H1 (cell line): ENCODE results near the gene RPLP2. TPM values are rescaled to one million over a fixed set of nuclear protein-coding genes. Genes with fewer than 3 reads are reported as not detected.

ENCODE experiments used
- CTCF ChIA-PET: fragments of 300-600 bp; sonication (Branson Sonifier 250); formaldehyde crosslinking; loops from one replicate; lab custom pipeline; 2021; ENCODE audit not compliant: partially characterized antibody; lab: Charles Lee
- POLR2A ChIA-PET: fragments of 300-600 bp; sonication (Branson Sonifier 250); formaldehyde crosslinking; loops from one replicate; lab custom pipeline; 2021; ENCODE audit warnings: inconsistent platforms; ENCODE audit not compliant: partially characterized antibody; lab: Charles Lee
- DNase-seq, 2 experiments: peaks; one replicate each; pipeline versions ENCODE4 v3.0.0 to v3.0.0-alpha.2; 2010 to 2022; ENCODE audit warnings: low spot score in 2 of 2, low read depth in 1 of 2, mixed read lengths in 1 of 2
- FAIRE-seq: peaks from 2 replicates; lab custom pipeline; 2011; peaks lifted over from hg19 to GRCh38; lab: Jason Lieb, UNC
- H2AFZ ChIP-seq: 2 replicates; pipeline ENCODE4 v1.8.1; 2012; ENCODE audit warnings: low read length, inconsistent platforms
- H2AK5ac ChIP-seq: 2 replicates; pipeline ENCODE4 v1.6.1; 2013; ENCODE audit warnings: low read depth, low read length
- H2BK120ac ChIP-seq: replicated peaks from 2 replicates; pipeline ENCODE3; 2013; ENCODE audit warnings: low read depth, low read length, inconsistent platforms
- H2BK12ac ChIP-seq: 2 replicates; pipeline ENCODE4 v1.6.1; 2013; ENCODE audit warnings: low read depth, low read length
- H2BK15ac ChIP-seq: 2 replicates; pipeline ENCODE4 v1.6.1; 2013; ENCODE audit warnings: low read length
- H2BK20ac ChIP-seq: 2 replicates; pipeline ENCODE4 v1.6.1; 2013; ENCODE audit warnings: low read length
- H2BK5ac ChIP-seq: 2 replicates; pipeline ENCODE4 v1.6.1; 2013; ENCODE audit warnings: low read depth, low read length
- H3K14ac ChIP-seq: 2 replicates; pipeline ENCODE4 v1.6.1; 2013; ENCODE audit warnings: inconsistent platforms; ENCODE audit not compliant: insufficient read length
- H3K18ac ChIP-seq: 2 replicates; pipeline ENCODE4 v1.6.1; 2013; ENCODE audit warnings: low read length; ENCODE audit errors: extremely low read depth
- H3K23ac ChIP-seq: 2 replicates; pipeline ENCODE4 v1.6.1; 2013; ENCODE audit warnings: inconsistent platforms; ENCODE audit not compliant: insufficient read length
- H3K23me2 ChIP-seq: 2 replicates; pipeline ENCODE4 v1.6.1; 2013; ENCODE audit warnings: low read depth, low read length
- H3K27ac ChIP-seq: 2 replicates; pipeline ENCODE4 v1.6.1; 2011; ENCODE audit warnings: low read depth, low read length, inconsistent platforms
- H3K27me3 ChIP-seq, 4 experiments: replicated peaks in 1 of 4; 1 replicate in 1 of 4; 2 replicates in 3 of 4; pipeline versions ENCODE4 v1.6.1 to v1.8.1; 2011 to 2013; ENCODE audit warnings: low read length in 3 of 4, mild to moderate bottlenecking in 3 of 4, inconsistent platforms in 2 of 4, mixed read lengths in 2 of 4, moderate library complexity in 1 of 4; ENCODE audit not compliant: control insufficient read depth in 3 of 4, insufficient read depth in 3 of 4; ENCODE audit errors: extremely low read depth in 1 of 4
- H3K36me3 ChIP-seq, 4 experiments: 2 replicates each; pipeline versions ENCODE4 v1.6.1 to v1.8.1; 2011 to 2013; ENCODE audit warnings: mild to moderate bottlenecking in 4 of 4, low read length in 3 of 4, moderate library complexity in 2 of 4, control low read depth in 1 of 4, inconsistent platforms in 1 of 4; ENCODE audit not compliant: insufficient read depth in 4 of 4, control insufficient read depth in 2 of 4
- H3K4ac ChIP-seq: replicated peaks from 2 replicates; pipeline ENCODE3; 2013; ENCODE audit warnings: low read length, low read depth, mixed read lengths, inconsistent platforms; ENCODE audit not compliant: insufficient read length
- H3K4me1 ChIP-seq, 4 experiments: replicated peaks in 1 of 4; 1 replicate in 1 of 4; 2 replicates in 3 of 4; pipeline versions ENCODE4 v1.6.1 to v1.8.1; 2011 to 2013; ENCODE audit warnings: low read length in 3 of 4, inconsistent platforms in 2 of 4, mixed read lengths in 1 of 4; ENCODE audit not compliant: insufficient read depth in 4 of 4, control insufficient read depth in 3 of 4
- H3K4me2 ChIP-seq, 2 experiments: 2 replicates each; pipeline versions ENCODE4 v1.6.1 to v1.8.1; 2011 to 2013; ENCODE audit warnings: low read depth in 2 of 2, low read length in 2 of 2, control low read depth in 1 of 2, inconsistent platforms in 1 of 2, mild to moderate bottlenecking in 1 of 2; ENCODE audit not compliant: insufficient read depth in 1 of 2
- H3K4me3 ChIP-seq, 4 experiments: fragments of 200-600, 300-600 bp in 1 of 4; sonication (generic), shearing (Covaris generic), sonication (Bioruptor Twin) in 1 of 4; 2 replicates each; pipeline versions ENCODE4 v1.5.1 to v1.8.1; 2011 to 2016; ENCODE audit warnings: low read length in 4 of 4, low read depth in 3 of 4, control low read depth in 2 of 4, inconsistent platforms in 2 of 4, mild to moderate bottlenecking in 2 of 4, mixed read lengths in 1 of 4, moderate library complexity in 1 of 4; ENCODE audit not compliant: insufficient read depth in 2 of 4; ENCODE audit errors: extremely low read depth in 1 of 4
- H3K56ac ChIP-seq: replicated peaks from 2 replicates; pipeline ENCODE3; 2013; ENCODE audit warnings: low read depth, mild to moderate bottlenecking, mixed read lengths, low read length, inconsistent platforms; ENCODE audit not compliant: insufficient read length
- H3K79me1 ChIP-seq: 2 replicates; pipeline ENCODE4 v1.6.1; 2013; ENCODE audit warnings: low read depth, low read length, control low read depth
- H3K79me2 ChIP-seq, 2 experiments: 2 replicates each; pipeline versions ENCODE4 v1.6.1 to v1.8.1; 2012 to 2013; ENCODE audit warnings: low read length in 2 of 2, mild to moderate bottlenecking in 2 of 2, inconsistent platforms in 1 of 2; ENCODE audit not compliant: insufficient read depth in 2 of 2, control insufficient read depth in 1 of 2
- H3K9ac ChIP-seq, 4 experiments: replicated peaks in 1 of 4; 1 replicate in 1 of 4; 2 replicates in 3 of 4; pipeline versions ENCODE4 v1.6.1 to v1.8.1; 2011 to 2013; ENCODE audit warnings: low read depth in 3 of 4, low read length in 3 of 4, control low read depth in 2 of 4, mild to moderate bottlenecking in 2 of 4, moderate library complexity in 2 of 4, inconsistent platforms in 1 of 4; ENCODE audit errors: extremely low read depth in 1 of 4
- H3K9me3 ChIP-seq, 2 experiments: 2 replicates each; pipeline versions ENCODE4 v1.6.1 to v1.8.1; 2012 to 2013; ENCODE audit warnings: mild to moderate bottlenecking in 2 of 2, moderate library complexity in 2 of 2, control low read depth in 1 of 2, inconsistent platforms in 1 of 2, low read depth in 1 of 2, low read length in 1 of 2, mixed read lengths in 1 of 2; ENCODE audit not compliant: insufficient read depth in 2 of 2
- H4K20me1 ChIP-seq, 2 experiments: replicated peaks in 1 of 2; 2 replicates each; pipeline versions ENCODE3 to v1.8.1; 2011 to 2013; ENCODE audit warnings: inconsistent platforms in 2 of 2, low read length in 2 of 2, mild to moderate bottlenecking in 1 of 2; ENCODE audit not compliant: insufficient read depth in 2 of 2, control insufficient read depth in 1 of 2
- H4K5ac ChIP-seq: 2 replicates; pipeline ENCODE4 v1.6.1; 2013; ENCODE audit warnings: low read length, low read depth, mixed read lengths, inconsistent platforms; ENCODE audit not compliant: insufficient read length
- H4K8ac ChIP-seq: 2 replicates; pipeline ENCODE4 v1.8.0; 2013; ENCODE audit warnings: mild to moderate bottlenecking, moderate library complexity, low read length, inconsistent platforms; ENCODE audit not compliant: insufficient read depth; ENCODE audit errors: extremely low read depth
- H4K91ac ChIP-seq: replicated peaks from 2 replicates; pipeline ENCODE3; 2013; ENCODE audit warnings: low read length, mixed read lengths, inconsistent platforms; ENCODE audit not compliant: insufficient read length
- BCL11A ChIP-seq, 2 experiments: IDR thresholded peaks; one replicate each; pipeline ENCODE4 v1.6.1; 2011; ENCODE audit warnings: low read depth in 2 of 2, low read length in 2 of 2, mild to moderate bottlenecking in 2 of 2
- CBX5 ChIP-seq: fragments of 300-800, 300-1000 bp; sonication (generic); IDR thresholded peaks from 2 replicates; pipeline ENCODE4 v1.7.1; 2016; ENCODE audit warnings: antibody characterized with exemption, low read length, low read depth
- CEBPB ChIP-seq: IDR thresholded peaks from 2 replicates; pipeline ENCODE4 v1.6.1; 2012; ENCODE audit warnings: low read depth, low read length
- E2F6 ChIP-seq: IDR thresholded peaks from 2 replicates; pipeline ENCODE4 v1.6.1; 2012; ENCODE audit warnings: inconsistent platforms
- EP300 ChIP-seq, 2 experiments: IDR thresholded peaks; 1 replicate in 1 of 2; 2 replicates in 1 of 2; pipeline ENCODE4 v1.6.1; 2011 to 2012; ENCODE audit warnings: low read depth in 2 of 2, low read length in 2 of 2, mild to moderate bottlenecking in 2 of 2, borderline replicate concordance in 1 of 2, inconsistent platforms in 1 of 2, moderate library complexity in 1 of 2
- FOSL1 ChIP-seq: IDR thresholded peaks from 2 replicates; pipeline ENCODE4 v1.6.1; 2011; ENCODE audit warnings: mild to moderate bottlenecking, low read depth, low read length, moderate library complexity; ENCODE audit not compliant: insufficient read depth
- HDAC6 ChIP-seq: IDR thresholded peaks from one replicate; pipeline ENCODE4 v1.7.1; 2012; ENCODE audit warnings: low read depth, mild to moderate bottlenecking, inconsistent platforms, low read length, moderate library complexity
- KDM5A ChIP-seq: fragments of 200-600 bp; IDR thresholded peaks from 2 replicates; pipeline ENCODE4 v1.7.1; 2012; ENCODE audit warnings: mild to moderate bottlenecking, low read length, inconsistent platforms, mixed read lengths
- RFX5 ChIP-seq: IDR thresholded peaks from 2 replicates; pipeline ENCODE4 v1.6.1; 2011; ENCODE audit warnings: low read depth, low read length, improper control_type of control experiment, borderline replicate concordance
- SIN3A ChIP-seq, 2 experiments: IDR thresholded peaks in 1 of 2; conservative IDR thresholded peaks in 1 of 2; 2 replicates each; pipeline ENCODE4 v1.6.1; 2011 to 2012; ENCODE audit warnings: low read length in 2 of 2, improper control_type of control experiment in 1 of 2, low read depth in 1 of 2, mild to moderate bottlenecking in 1 of 2
- SP2 ChIP-seq: IDR thresholded peaks from 2 replicates; pipeline ENCODE4 v1.6.1; 2012; ENCODE audit warnings: mild to moderate bottlenecking, low read length, inconsistent platforms
- TBP ChIP-seq: IDR thresholded peaks from 2 replicates; pipeline ENCODE4 v1.6.1; 2011; ENCODE audit warnings: low read depth, low read length, improper control_type of control experiment
- TCF12 ChIP-seq: IDR thresholded peaks from 2 replicates; pipeline ENCODE4 v1.6.1; 2011; ENCODE audit warnings: low read depth, mild to moderate bottlenecking, low read length
- WGBS, 2 experiments: shearing (Covaris generic) in 1 of 2; methylation state at CpG; one replicate each; pipeline versions ENCODE4 v1.1.6 to v1.1.7; 2013 to 2015; ENCODE audit warnings: low lambda C conversion rate in 2 of 2, mixed read lengths in 2 of 2, inconsistent platforms in 1 of 2, low coverage in 1 of 2, missing lambda C conversion rate in 1 of 2; ENCODE audit not compliant: insufficient replicate concordance in 2 of 2, insufficient coverage in 1 of 2, insufficient read length in 1 of 2; ENCODE audit errors: extremely low coverage in 1 of 2, missing lambda C conversion rate in 1 of 2; 5-methylcytosine and 5-hydroxymethylcytosine counted together
- polyA plus RNA-seq, 7 experiments: library from polyadenylated mRNA; depleted of rRNA in 3 of 7; stranded (reverse) in 5 of 7; unstranded in 2 of 7; fragments of >200 nt in 5 of 7; fragments of 200-250 nt in 2 of 7; gene quantifications; 1 replicate in 5 of 7; 2 replicates in 1 of 7; 4 replicates in 1 of 7; pipeline versions ENCODE4 v1.2.1 to v1.2.3, GENCODE V29; 2011 to 2013; ENCODE audit warnings: missing spikeins in 2 of 7, mixed read lengths in 2 of 7
- total RNA-seq: library from RNA; stranded (reverse); fragmentation: NEBNext Ultra II Directional; extraction: Animal tissue kit (Norgen Biotek cat#: 25700); gene quantifications from 2 replicates; pipeline ENCODE4 v1.2.1, GENCODE V29; 2021

Gene RPLP2
- total and polyA plus RNA-seq, 2 of the 8 experiments (the other 6 are each of a cell fraction or from before 2014, with no cell fraction given) = 1,789 to 2,106 TPM

GRCh38 chr11:836700-837099 lies 26.9 kb downstream of the RPLP2 start:
- H3K23ac ChIP-seq = no peak overlapping the region
- peaks cover 3 to 44% of the 10 kb centered on the region in 2 experiments for H4K20me1 ChIP-seq
- peaks cover 9% of the 10 kb centered on the region; the same call in 1 of the 2 replicates for H3K79me1 ChIP-seq
- no peak overlapping the region for H3K9ac ChIP-seq
- no peak overlapping the region for H2AK5ac ChIP-seq
- no peak overlapping the region for H3K4me3 ChIP-seq
- DNase-seq (no peak), FAIRE-seq (no peak)
- H3K9me3 ChIP-seq = no peaks in the 10 kb centered on the region
- H2BK12ac ChIP-seq = no peak overlapping the region
- WGBS, 2 experiments = 83% methylated on average over 9 of the region's 9 CpGs; no CpG with 5 or more reads in 1 of the 2 experiments
- peaks cover 0 to 7% (median 7%) of the 10 kb centered on the region in 4 experiments; a peak in 4 of 7 replicates for H3K27me3 ChIP-seq
- no peak overlapping the region for H4K8ac ChIP-seq
- no peak overlapping the region for H2BK20ac ChIP-seq
- ChIA-PET CTCF (interaction anchor here (0.6 to 5.2 kb wide), 5 partner anchors 8 to 91 kb away, joined by 3 to 26 read pairs (median 5); partner anchors contain the start of gene CRACR2B), POLR2A (interaction anchor here (0.6 to 53.0 kb wide), 6 partner anchors 7 to 321 kb away, joined by 3 to 1917 read pairs (median 119); partner anchors contain the start of genes CD151, CEND1, CRACR2B and GATD1)
- no peak overlapping the region for H2BK120ac ChIP-seq
- no peak overlapping the region for H3K4me2 ChIP-seq
- H3K18ac ChIP-seq = no peak overlapping the region
- H3K14ac ChIP-seq = no peak overlapping the region
- H3K23me2 ChIP-seq = peaks cover 15% of the 10 kb centered on the region; the same call in 1 of the 2 replicates
- no peak overlapping the region for H3K4ac ChIP-seq
- no peak overlapping the region for H3K27ac ChIP-seq
- H2BK15ac ChIP-seq = no peak overlapping the region
- H4K5ac ChIP-seq = no peak overlapping the region
- no peak overlapping the region for H2AFZ ChIP-seq
- no peak overlapping the region for H2BK5ac ChIP-seq
- H4K91ac ChIP-seq = no peak overlapping the region
- H3K56ac ChIP-seq = no peak overlapping the region
- H3K79me2 ChIP-seq = peaks cover 0 to 11% of the 10 kb centered on the region in 2 experiments; a peak in 2 of 4 replicates
- H3K4me1 ChIP-seq = peaks cover 0 to 30% (median 24%) of the 10 kb centered on the region in 4 experiments; a peak in 6 of 7 replicates
- peaks cover 10 to 30% (median 24%) of the 10 kb centered on the region in 4 experiments; a peak in 7 of 8 replicates for H3K36me3 ChIP-seq
- no peak for TF ChIP-seq SP2
- no peak for TF ChIP-seq FOSL1
- no peak for TF ChIP-seq RFX5
- TF ChIP-seq KDM5A = no peak
- TF ChIP-seq CEBPB = no peak
- TF ChIP-seq TBP = no peak
- TF ChIP-seq E2F6 = no peak
- TF ChIP-seq EP300 (IDR thresholded peaks at IDR 0.05; ENCODE audit: borderline replicate concordance in 1 of 2, low read depth in 2 of 2, low read length in 2 of 2) = no peak
- TF ChIP-seq CBX5 = no peak
- TF ChIP-seq SIN3A (conservative IDR thresholded peaks at IDR 0.05 in 1 of 2, IDR thresholded peaks at IDR 0.05 in 1 of 2; ENCODE audit: low read depth in 1 of 2, low read length in 2 of 2) = no peak
- TF ChIP-seq TCF12 = no peak
- no peak for TF ChIP-seq BCL11A (IDR thresholded peaks at IDR 0.05; ENCODE audit: low read depth in 2 of 2, low read length in 2 of 2)
- no peak for TF ChIP-seq HDAC6
